ENCODE results near the gene WDR20.
"Not testable (repeated sequence)": the region's sequence is repeated elsewhere in the genome, so short reads cannot be mapped to it uniquely, and the experiment has no call there.

DNA sequence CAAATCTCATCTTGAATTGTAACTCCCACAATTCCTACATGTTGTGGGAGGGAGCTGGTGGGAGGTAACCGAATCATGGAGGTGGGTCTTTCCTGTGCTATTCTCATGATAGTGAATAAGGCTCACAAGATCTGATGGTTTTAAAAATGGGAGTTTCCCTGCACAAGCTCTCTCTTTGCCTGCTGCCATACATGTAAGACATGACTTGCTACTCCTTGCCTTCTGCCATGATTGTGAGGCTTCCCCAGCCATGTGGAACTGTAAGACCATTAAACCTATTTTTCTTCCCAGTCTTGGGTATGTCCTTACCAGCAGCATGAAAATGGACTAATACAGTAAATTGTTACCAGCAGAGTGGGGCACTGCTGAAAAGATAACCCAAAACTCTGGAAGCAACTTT is 30.4 kb upstream of the WDR20 start:
- TF ChIP-seq, protein P1, sequence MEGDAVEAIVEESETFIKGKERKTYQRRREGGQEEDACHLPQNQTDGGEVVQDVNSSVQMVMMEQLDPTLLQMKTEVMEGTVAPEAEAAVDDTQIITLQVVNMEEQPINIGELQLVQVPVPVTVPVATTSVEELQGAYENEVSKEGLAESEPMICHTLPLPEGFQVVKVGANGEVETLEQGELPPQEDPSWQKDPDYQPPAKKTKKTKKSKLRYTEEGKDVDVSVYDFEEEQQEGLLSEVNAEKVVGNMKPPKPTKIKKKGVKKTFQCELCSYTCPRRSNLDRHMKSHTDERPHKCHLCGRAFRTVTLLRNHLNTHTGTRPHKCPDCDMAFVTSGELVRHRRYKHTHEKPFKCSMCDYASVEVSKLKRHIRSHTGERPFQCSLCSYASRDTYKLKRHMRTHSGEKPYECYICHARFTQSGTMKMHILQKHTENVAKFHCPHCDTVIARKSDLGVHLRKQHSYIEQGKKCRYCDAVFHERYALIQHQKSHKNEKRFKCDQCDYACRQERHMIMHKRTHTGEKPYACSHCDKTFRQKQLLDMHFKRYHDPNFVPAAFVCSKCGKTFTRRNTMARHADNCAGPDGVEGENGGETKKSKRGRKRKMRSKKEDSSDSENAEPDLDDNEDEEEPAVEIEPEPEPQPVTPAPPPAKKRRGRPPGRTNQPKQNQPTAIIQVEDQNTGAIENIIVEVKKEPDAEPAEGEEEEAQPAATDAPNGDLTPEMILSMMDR (IDR thresholded peaks at IDR 0.05): not testable (repeated sequence)
- TF ChIP-seq POLR2A (IDR thresholded peaks at IDR 0.05): not testable (repeated sequence)

All from Peyer's patch (tissue), 4 donors.